HG03135 (cell line): ENCODE results near the gene RHOBTB1.

Experiments
- ATAC-seq: cut with Tn5 transposase; IDR thresholded peaks from one replicate; pipeline ENCODE4 v1.9.1; 2021; ENCODE audit warnings: mild to moderate bottlenecking, moderate library complexity; ENCODE audit not compliant: unreplicated experiment

RHOBTB1 gene

DNA sequence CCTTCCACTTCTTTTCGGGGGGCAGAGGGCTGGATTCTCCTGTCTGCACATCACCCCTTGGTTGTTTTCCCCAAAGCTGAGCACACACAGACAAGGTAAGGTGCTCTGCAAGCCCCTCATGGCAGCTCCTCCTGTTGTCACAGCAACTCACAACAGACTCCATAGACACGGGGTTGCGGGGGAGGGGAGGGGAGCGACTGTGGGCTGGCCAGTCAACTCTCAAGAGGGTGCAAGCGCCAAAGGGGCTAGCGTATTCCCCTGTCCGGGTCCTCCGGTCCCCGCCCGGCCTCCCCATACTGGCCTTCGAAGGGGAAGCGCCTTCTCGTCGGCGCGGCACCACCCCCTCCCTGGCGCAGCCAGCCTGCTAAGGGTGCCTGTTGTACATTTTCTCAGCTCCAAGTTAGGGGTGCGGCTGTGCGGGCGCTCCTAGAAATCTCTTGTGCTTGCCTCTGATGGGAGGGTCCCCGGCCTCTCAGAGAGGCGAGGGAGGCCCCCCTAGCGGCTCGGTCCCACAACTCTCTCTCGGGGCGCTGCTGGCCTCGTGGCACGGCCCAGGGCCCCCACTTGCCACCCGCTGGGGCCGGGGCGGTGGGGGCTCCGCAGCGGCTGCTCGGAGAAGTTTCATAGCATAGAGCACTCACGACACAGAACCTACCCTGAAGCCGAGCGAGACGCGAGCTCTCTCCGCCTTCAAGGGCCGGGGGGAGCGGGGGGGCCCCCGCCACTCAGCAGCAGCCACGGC is 498 bp downstream of the RHOBTB1 start:
- ATAC-seq, result peak; percentile 39

- peak; percentile 45 for ATAC-seq
Measured at GRCh38 chr10:60942788-60943315, 1.1 kb downstream of the RHOBTB1 start.

GRCh38 chr10:60942134-60942787 is 1.7 kb downstream of the RHOBTB1 start:
- ATAC-seq, result no peak

GRCh38 chr10:60940446-60940845 is 3.5 kb downstream of the RHOBTB1 start:
- ATAC-seq, result no peak

DNA sequence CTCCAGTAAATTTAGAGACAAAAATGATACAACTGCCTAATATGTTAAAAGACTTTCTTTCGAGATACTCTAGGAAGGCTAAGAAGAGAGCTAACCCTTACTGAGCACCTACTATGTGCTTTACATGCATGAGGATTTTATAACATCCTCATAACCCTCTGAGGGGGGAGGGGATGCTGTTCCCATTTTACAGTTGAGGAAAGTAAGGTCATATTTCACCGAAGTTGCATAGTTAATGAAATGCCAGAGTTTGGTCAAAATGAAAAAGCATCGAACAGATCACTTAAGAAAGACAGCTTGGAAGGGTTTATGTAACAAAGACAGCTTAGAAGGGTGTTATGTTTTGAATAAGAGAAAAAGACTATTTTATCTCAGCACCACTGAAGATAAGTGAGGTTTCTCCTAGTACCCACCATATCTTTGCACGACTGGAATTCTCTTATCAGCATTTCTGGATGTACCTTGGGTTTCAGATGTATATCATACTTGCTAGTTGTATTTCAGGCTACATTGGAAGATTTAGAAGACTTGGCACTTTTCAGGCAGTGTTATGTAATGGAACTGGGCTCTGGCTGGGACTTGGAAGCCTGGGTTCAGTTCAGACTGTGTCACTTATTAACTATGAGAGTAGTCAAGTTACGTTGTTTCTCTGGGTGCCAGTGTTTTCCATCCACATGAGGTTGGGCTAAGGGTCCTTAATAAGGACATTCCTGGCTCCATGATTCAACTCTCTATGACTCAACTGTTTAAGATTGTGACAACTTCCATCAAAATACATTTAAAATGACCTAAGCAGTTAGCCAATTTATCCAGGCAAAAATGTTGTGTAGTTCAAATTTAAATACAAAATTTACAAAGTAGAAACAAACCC is 6.0 kb downstream of the RHOBTB1 start:
- no peak for ATAC-seq

GRCh38 chr10:60937022-60937421 is 7.0 kb downstream of the RHOBTB1 start:
- ATAC-seq, result no peak

DNA sequence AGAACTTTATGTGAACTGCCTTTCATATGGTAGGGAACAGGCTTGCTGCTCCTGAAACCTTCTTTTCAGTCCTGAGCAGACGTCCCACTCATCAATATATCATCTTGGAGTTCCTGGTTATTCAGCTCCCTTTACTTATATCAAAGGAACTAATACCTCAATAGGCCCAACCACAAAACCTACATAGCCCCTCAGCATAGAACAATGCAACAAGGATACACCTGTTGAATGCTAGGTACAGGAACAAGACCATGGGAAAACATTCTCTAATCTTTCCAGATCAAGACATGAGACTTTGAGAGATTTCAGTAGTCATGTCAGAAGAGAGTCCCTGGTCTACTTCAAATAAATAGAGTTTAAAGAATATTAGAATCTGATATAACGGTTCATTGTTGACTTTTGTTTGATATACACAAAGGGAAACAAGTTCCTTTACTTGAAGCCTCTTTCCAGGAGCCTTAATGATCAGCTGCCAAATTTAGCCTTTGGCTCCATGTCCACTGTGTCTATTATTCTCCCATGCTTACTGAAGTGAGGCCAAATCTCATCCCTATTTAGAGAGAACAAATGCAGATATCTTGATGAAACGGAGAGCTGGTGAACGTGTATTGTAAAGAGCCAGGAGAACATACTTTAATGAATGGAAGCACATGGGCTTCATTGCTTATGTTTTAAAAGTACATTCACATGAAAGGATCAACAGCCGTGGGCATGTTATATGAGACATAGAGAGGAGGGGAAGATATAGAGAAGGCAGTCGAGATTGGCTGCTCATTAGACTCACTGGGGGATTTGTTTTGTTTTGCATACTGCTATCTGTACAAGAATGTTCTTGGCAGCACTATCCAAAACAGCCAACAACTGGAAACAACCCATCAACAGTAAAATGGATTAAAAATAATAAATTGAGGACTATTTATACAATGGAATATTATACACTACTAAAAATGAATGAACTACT is 9.5 kb downstream of the RHOBTB1 start:
- ATAC-seq, result no peak

DNA sequence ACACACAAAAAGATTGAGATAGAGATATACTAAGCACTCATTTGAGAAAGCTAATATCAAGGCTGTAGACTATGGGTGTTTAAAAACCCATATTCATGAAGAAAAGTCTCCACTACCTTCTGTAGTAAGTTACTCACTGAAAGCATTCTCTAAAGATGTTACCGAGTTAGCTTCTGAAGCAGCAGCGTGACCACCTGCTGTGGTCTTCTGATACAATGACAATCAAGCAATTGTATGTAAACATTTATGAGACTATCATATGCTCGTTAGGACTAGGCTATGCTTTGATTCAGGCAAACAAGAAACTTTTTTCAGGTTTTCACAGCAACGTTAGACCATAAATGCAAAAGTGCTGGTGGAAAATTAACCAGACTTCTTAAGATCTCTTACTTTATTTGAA is 11.2 kb downstream of the RHOBTB1 start:
- ATAC-seq, result no peak

DNA sequence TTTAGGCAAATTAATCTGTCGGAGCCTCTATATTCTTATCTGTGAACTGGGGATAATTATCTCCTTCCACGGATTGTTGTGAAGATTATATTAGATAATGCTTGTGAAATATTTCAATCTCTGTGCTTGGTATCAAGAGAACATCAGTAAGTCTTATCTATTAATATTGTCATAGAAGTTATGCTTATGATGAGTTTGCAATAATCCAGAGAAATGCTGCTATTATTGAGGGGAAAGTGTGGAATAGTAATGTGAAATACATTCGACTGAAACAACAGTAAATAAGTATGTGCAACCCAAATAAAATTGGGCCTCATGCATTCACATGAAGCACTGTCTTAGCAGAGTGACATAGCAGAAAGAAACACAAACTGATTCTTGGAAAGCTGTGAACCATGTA is 13.7 kb downstream of the RHOBTB1 start:
- no peak for ATAC-seq

DNA sequence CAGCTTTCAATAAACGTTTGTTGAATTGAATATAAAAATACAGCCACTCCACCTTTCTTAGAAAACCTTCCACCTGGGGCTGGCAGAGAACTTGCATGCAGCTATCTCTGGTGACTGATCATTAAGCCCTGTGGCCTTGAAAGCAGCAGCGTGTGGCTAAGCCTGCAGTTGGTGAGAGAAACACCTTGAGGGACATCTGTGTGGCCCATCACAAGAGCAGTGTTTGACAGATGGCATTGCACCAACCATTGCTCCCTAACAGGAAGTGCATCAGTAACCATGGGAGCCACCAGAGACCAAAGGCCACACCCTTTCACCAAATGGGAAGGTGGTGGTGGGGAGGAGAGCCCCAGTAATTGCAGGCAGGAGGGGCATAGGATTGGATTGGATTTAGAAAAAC is 22.4 kb downstream of the RHOBTB1 start:
- ATAC-seq, result no peak

DNA sequence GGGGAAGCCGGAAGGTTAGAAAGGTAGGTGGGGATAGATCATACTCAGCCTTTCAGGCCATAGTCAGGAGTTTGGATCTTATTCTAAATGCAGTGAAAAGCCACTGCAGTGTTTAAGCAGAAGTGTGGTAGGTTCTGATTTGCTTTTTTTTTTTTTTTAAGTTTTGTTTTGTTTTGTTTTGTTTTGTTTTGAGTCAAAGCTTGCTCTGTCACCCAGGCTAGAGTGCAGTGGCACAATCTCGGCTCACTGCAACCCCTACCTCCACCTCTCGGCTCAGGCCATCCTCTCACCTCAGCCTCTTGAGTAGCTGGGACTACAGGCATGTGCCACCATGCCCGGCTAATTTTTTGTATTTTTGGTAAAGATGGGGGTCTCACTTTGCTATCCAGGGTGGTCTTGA is 23.5 kb downstream of the RHOBTB1 start:
- ATAC-seq, result no peak

DNA sequence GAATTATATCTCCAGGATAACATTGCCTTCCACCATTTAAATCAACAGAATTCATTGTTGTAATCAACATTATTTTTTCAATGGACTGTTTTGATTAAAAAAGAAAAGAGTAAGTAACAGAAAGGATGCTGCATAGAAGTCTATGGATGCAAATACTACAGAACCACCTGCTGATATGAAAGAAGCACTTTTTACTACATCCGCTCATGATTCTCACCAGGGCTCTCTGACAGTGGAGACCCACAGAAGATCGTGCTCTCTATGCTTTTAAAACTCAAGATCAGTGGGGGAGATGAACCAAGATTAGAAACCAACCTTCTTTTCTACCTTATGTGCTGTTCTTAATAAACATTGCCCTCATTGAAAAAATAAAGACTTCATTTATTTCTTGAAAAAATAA is 24.4 kb downstream of the RHOBTB1 start:
- ATAC-seq, result no peak

GRCh38 chr10:60917331-60918280 is 26.4 kb downstream of the RHOBTB1 start:
- ATAC-seq, result no peak

DNA sequence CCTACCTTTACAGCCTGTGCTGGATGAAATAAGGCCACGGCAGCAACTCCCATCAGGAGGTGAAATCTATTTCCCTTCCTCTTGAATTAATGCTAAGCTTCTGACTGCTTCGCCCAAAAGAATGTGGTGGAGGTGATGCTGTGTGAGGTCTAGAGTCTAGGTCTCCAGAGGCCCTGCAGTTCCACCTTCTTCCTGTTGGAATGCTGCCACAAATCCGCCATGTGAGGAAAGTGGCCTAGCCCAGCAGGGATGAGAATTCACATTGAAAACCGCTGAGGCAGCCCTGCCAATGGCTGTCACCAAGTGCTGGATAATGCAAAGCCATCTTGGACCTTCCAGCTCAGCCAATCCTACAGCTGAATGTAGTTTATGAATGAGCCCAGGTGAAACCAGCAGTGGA is 28.0 kb downstream of the RHOBTB1 start:
- ATAC-seq, result no peak

DNA sequence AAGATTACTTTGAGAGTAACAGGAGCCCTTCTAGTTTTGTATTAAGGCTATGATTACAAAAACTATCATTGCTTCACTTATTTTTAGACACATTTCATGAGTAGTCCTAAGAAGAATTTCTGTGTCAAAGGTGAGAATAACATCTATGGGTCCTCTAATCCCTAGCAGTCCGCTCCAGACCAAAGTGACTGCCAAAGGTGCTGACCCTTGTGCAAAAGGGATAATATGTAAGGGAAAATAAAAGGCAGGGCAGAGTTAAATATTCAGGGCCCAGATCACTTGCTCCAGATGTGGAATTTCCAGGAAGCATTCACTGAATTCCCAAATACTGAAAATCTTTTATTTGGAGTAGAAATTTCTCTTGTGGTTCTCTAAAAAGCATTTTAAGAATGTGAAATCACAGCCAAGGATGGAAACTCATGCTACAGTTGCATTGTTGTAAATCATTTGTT is 29.3 kb downstream of the RHOBTB1 start:
- no peak for ATAC-seq

DNA sequence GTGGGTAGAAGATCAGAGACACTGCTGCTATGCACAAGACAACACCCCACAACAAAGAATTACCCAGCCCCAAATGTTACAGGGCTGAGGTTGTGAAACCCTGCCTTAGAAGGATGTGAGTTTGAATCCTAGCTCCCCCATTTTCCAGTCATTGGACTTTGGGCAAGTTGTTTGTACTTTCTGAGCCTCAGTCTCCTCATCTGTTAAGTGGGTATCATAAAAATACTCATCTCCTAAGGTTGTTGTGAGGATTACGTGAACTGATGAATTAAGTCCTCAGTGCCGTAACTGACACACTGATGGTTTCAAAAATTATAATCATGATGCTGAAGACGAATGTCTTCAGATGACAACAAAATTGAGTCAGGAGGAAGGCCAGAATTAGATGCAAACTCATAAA is 30.3 kb downstream of the RHOBTB1 start:
- ATAC-seq, result no peak

GRCh38 chr10:60913071-60913470 is 30.9 kb downstream of the RHOBTB1 start:
- no peak for ATAC-seq

DNA sequence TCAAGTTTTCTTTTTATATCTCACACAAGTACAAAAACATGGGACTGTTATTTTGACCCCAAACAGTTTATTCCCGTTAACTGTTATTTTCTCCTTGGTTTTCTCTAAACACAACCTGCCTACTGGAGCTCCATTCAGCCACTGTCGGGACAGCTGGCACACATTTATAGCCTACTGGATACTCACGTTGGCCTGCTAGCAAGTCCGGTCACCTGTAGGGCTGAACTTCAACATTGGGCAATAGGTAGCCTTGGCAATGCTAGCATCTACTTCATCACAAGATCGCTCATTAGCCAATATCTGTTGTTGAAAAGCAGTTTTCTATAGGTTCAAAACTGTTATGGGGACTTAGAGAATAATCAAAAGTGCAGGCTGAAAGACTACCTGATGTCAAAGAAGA is 32.3 kb downstream of the RHOBTB1 start:
- ATAC-seq, result no peak

DNA sequence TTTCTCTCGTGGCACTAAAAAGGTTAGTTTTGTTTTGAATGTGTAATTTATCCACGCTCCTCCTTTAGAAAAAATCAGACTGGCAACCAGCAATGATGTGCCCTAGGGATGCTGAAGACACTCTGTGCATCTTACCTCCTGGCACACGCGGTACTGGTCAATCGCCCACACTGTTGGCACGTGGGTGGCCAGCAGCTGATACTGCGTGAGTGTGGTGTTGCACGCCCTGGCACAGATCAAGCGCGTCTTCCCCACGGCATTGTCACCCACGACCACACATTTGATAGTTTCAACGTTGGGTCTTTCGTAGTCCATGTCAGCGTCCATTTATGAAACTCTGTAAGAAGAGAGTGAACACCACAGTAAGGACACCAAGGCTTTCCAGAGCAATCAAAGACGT is 32.8 kb downstream of the RHOBTB1 start:
- no peak for ATAC-seq
